GM12892 (cell line): ENCODE data around the gene TTC27.

ENCODE experiments used
- POLR2A ChIP-seq: IDR thresholded peaks from 2 replicates; pipeline ENCODE4 v1.6.1; 2011; ENCODE audit warnings: low read depth, low read length, control low read depth
- POLR2AphosphoS5 ChIP-seq: IDR thresholded peaks from 2 replicates; pipeline ENCODE4 v1.6.1; 2011; ENCODE audit warnings: low read depth, low read length, control low read depth
- TAF1 ChIP-seq: IDR thresholded peaks from 2 replicates; pipeline ENCODE4 v1.6.1; 2011; ENCODE audit warnings: low read depth, mild to moderate bottlenecking, control low read depth, low read length, borderline replicate concordance

GRCh38 chr2:32755666-32756065, 127.8 kb downstream of the TTC27 start:
- TF ChIP-seq POLR2A = no peak
- TF ChIP-seq TAF1 = no peak
- no peak for TF ChIP-seq POLR2AphosphoS5
